DOHH2 (cell line): ENCODE results near the gene JHY.

ENCODE experiments used
- EZH2phosphoT487 ChIP-seq: fragments of 200-600 bp; sonication (generic); IDR thresholded peaks from 2 replicates; pipeline ENCODE4 v1.6.1; 2017; ENCODE audit warnings: borderline replicate concordance, mild to moderate bottlenecking, antibody characterized with exemption, low read length, moderate library complexity, mixed read lengths
- TF ChIP-seq, protein P1 (sequence below): fragments of 200-600 bp; sonication (generic); IDR thresholded peaks from one replicate; pipeline ENCODE4 v1.5.1; 2014; ENCODE audit warnings: antibody characterized with exemption, mild to moderate bottlenecking, low read depth, low read length; ENCODE audit not compliant: poor library complexity, severe bottlenecking

- TF ChIP-seq, protein P1, sequence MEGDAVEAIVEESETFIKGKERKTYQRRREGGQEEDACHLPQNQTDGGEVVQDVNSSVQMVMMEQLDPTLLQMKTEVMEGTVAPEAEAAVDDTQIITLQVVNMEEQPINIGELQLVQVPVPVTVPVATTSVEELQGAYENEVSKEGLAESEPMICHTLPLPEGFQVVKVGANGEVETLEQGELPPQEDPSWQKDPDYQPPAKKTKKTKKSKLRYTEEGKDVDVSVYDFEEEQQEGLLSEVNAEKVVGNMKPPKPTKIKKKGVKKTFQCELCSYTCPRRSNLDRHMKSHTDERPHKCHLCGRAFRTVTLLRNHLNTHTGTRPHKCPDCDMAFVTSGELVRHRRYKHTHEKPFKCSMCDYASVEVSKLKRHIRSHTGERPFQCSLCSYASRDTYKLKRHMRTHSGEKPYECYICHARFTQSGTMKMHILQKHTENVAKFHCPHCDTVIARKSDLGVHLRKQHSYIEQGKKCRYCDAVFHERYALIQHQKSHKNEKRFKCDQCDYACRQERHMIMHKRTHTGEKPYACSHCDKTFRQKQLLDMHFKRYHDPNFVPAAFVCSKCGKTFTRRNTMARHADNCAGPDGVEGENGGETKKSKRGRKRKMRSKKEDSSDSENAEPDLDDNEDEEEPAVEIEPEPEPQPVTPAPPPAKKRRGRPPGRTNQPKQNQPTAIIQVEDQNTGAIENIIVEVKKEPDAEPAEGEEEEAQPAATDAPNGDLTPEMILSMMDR, result no peak
- TF ChIP-seq EZH2phosphoT487, result no peak
These were observed 113.0 kb downstream of the JHY start for GRCh38 chr11:122995526-122995925.
